DND-41 (cell line): ENCODE measurements around the gene TMEM178B.

Experiments used
- EZH2 ChIP-seq: IDR thresholded peaks from 3 replicates; pipeline ENCODE4 v1.6.1; 2012; ENCODE audit warnings: borderline replicate concordance, low read depth, mild to moderate bottlenecking, moderate library complexity, low read length, inconsistent platforms; ENCODE audit not compliant: severe bottlenecking
- TF ChIP-seq, protein P1 (sequence below): IDR thresholded peaks from 2 replicates; pipeline ENCODE4 v1.5.1; 2012; ENCODE audit warnings: borderline replicate concordance, low read length, moderate library complexity, mild to moderate bottlenecking; ENCODE audit not compliant: poor library complexity, severe bottlenecking; ENCODE audit errors: extremely low read depth

- TF ChIP-seq, protein P1, sequence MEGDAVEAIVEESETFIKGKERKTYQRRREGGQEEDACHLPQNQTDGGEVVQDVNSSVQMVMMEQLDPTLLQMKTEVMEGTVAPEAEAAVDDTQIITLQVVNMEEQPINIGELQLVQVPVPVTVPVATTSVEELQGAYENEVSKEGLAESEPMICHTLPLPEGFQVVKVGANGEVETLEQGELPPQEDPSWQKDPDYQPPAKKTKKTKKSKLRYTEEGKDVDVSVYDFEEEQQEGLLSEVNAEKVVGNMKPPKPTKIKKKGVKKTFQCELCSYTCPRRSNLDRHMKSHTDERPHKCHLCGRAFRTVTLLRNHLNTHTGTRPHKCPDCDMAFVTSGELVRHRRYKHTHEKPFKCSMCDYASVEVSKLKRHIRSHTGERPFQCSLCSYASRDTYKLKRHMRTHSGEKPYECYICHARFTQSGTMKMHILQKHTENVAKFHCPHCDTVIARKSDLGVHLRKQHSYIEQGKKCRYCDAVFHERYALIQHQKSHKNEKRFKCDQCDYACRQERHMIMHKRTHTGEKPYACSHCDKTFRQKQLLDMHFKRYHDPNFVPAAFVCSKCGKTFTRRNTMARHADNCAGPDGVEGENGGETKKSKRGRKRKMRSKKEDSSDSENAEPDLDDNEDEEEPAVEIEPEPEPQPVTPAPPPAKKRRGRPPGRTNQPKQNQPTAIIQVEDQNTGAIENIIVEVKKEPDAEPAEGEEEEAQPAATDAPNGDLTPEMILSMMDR: no peak
- TF ChIP-seq EZH2: no peak
Observed at GRCh38 chr7:141407893-141408292, 334.0 kb downstream of the TMEM178B start.
